CD4-positive, alpha-beta T cell (primary cell): ENCODE measurements around the gene LEKR1. TPM values are rescaled to one million over a fixed set of nuclear protein-coding genes. Genes with fewer than 3 reads are reported as not detected.

Experiments used
- ATAC-seq: fragments of 200-7000 bp; cut with Tn5 transposase; one replicate; pipeline ENCODE4 v1.10.0; 2022; ENCODE audit warnings: mild to moderate bottlenecking; ENCODE audit not compliant: poor library complexity
- CTCF ChIA-PET: fragments of 350-600 bp; sonication (Branson Sonifier 250); formaldehyde crosslinking; loops from one replicate; lab custom pipeline; 2021; ENCODE audit warnings: antibody characterized with exemption, inconsistent platforms; lab: Charles Lee
- POLR2A ChIA-PET: fragments of 350-600 bp; sonication (Branson Sonifier 250); formaldehyde crosslinking; loops from one replicate; lab custom pipeline; 2021; ENCODE audit warnings: antibody characterized with exemption, inconsistent platforms; lab: Charles Lee
- DNase-seq, 14 experiments: peaks; one replicate each; pipeline ENCODE4 v3.0.0-alpha.2; 2013 to 2020; ENCODE audit warnings: mixed read lengths in 2 of 14
- H3K27ac ChIP-seq, 2 donors: one replicate each; pipeline versions ENCODE4 v1.5.1 to v1.7.0; 2013; ENCODE audit warnings: low read length in 2 of 2, low read depth in 1 of 2, mild to moderate bottlenecking in 1 of 2
- H3K27me3 ChIP-seq, 2 experiments: 1 replicate in 1 of 2; 2 replicates in 1 of 2; pipeline versions ENCODE4 v1.6.1 to v1.7.0; 2013; ENCODE audit warnings: low read length in 2 of 2, control low read depth in 1 of 2, mild to moderate bottlenecking in 1 of 2, moderate library complexity in 1 of 2; ENCODE audit not compliant: insufficient read depth in 2 of 2, control insufficient read depth in 1 of 2
- H3K36me3 ChIP-seq: one replicate; pipeline ENCODE4 v1.6.1; 2013; ENCODE audit warnings: low read length, control low read depth; ENCODE audit not compliant: insufficient read depth
- H3K4me1 ChIP-seq: one replicate; pipeline ENCODE4 v1.6.1; 2013; ENCODE audit warnings: low read length, control low read depth; ENCODE audit not compliant: insufficient read depth
- H3K4me3 ChIP-seq: one replicate; pipeline ENCODE4 v1.5.1; 2013; ENCODE audit warnings: mild to moderate bottlenecking, low read length, moderate library complexity
- H3K9me3 ChIP-seq, 2 experiments: 1 replicate in 1 of 2; 2 replicates in 1 of 2; pipeline versions ENCODE4 v1.6.1 to v1.7.0; 2013; ENCODE audit warnings: low read length in 2 of 2, mild to moderate bottlenecking in 2 of 2, control low read depth in 1 of 2, moderate library complexity in 1 of 2; ENCODE audit not compliant: control insufficient read depth in 1 of 2, insufficient read depth in 1 of 2
- H3K27ac Mint-ChIP-seq: one replicate; pipeline ENCODE4 v1.8.0; 2020; ENCODE audit warnings: mixed read lengths
- H3K27me3 Mint-ChIP-seq: one replicate; pipeline ENCODE4 v1.8.0; 2021; ENCODE audit warnings: mixed read lengths
- H3K36me3 Mint-ChIP-seq: one replicate; pipeline ENCODE4 v1.8.0; 2021; ENCODE audit warnings: low read depth, mixed read lengths
- H3K4me1 Mint-ChIP-seq: one replicate; pipeline ENCODE4 v1.8.0; 2021; ENCODE audit warnings: low read depth, mixed read lengths
- H3K4me3 Mint-ChIP-seq: one replicate; pipeline ENCODE4 v1.8.0; 2020; ENCODE audit warnings: mild to moderate bottlenecking, mixed read lengths
- H3K9me3 Mint-ChIP-seq: one replicate; pipeline ENCODE4 v1.8.0; 2020; ENCODE audit warnings: mixed read lengths
- intact Hi-C, 2 experiments: fragments of 100-400 bp; cut with DNase I in 1 of 2; cut with micrococcal nuclease in 1 of 2; formaldehyde crosslinking; loops; one replicate each; pipeline versions ENCODE4 v1.15.1 to v1.9.0; 2023 to 2025; cut with DNase I, micrococcal nuclease
- total RNA-seq, 174 experiments: library from RNA in 2 of 174; stranded (reverse) in 2 of 174; gene quantifications; one replicate each; pipeline ENCODE4 v1.2.3 and lab custom pipeline; 2021 to 2026
- TF ChIP-seq, protein P1 (sequence below): fragments of 200-600 bp; IDR thresholded peaks from one replicate; pipeline ENCODE4 v1.8.0; 2022; ENCODE audit warnings: antibody characterized with exemption, mild to moderate bottlenecking

The LEKR1 gene
- total RNA-seq, 2 experiments from 2014 or later = 0.77 to 1.0 TPM

- H3K27ac ChIP-seq = no peak overlapping the region
- ChIA-PET CTCF (no interaction called here), POLR2A (no interaction called here)
- DNase-seq (no peak), ATAC-seq (no peak)
- no peaks in the 10 kb centered on the region for H3K4me1 Mint-ChIP-seq
- H3K27ac Mint-ChIP-seq = no peak overlapping the region
- no peaks in the 10 kb centered on the region for H3K36me3 Mint-ChIP-seq
- H3K9me3 Mint-ChIP-seq = peaks cover 6% of the 10 kb centered on the region
- H3K4me3 Mint-ChIP-seq = no peak overlapping the region
- H3K36me3 ChIP-seq = no peaks in the 10 kb centered on the region
- no peaks in the 10 kb centered on the region for H3K4me1 ChIP-seq
- intact Hi-C loops = no loop called here
- TF ChIP-seq, protein P1, sequence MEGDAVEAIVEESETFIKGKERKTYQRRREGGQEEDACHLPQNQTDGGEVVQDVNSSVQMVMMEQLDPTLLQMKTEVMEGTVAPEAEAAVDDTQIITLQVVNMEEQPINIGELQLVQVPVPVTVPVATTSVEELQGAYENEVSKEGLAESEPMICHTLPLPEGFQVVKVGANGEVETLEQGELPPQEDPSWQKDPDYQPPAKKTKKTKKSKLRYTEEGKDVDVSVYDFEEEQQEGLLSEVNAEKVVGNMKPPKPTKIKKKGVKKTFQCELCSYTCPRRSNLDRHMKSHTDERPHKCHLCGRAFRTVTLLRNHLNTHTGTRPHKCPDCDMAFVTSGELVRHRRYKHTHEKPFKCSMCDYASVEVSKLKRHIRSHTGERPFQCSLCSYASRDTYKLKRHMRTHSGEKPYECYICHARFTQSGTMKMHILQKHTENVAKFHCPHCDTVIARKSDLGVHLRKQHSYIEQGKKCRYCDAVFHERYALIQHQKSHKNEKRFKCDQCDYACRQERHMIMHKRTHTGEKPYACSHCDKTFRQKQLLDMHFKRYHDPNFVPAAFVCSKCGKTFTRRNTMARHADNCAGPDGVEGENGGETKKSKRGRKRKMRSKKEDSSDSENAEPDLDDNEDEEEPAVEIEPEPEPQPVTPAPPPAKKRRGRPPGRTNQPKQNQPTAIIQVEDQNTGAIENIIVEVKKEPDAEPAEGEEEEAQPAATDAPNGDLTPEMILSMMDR = no peak
- no peaks in the 10 kb centered on the region for H3K27me3 Mint-ChIP-seq
- no peaks in the 10 kb centered on the region for H3K27me3 ChIP-seq
- no peak overlapping the region for H3K4me3 ChIP-seq
- H3K9me3 ChIP-seq = no peaks in the 10 kb centered on the region
These were observed 89.2 kb downstream of the LEKR1 start for GRCh38 chr3:156915372-156915771.

- H3K27ac ChIP-seq = no peak overlapping the region
- DNase-seq = no peak
- ChIA-PET POLR2A (no interaction called here), CTCF (interaction anchor here (1.5 kb wide), 1 partner anchor 218 kb away, joined by 4 read pairs; no protein-coding TSS in a partner anchor)
- intact Hi-C loops = no loop called here
- TF ChIP-seq, protein P1 = no peak
- H3K4me3 ChIP-seq = no peak overlapping the region
- Mint-ChIP-seq H3K27ac (no peak overlapping the region), H3K27me3 (no peaks in the 10 kb centered on the region), H3K36me3 (no peaks in the 10 kb centered on the region), H3K4me1 (no peaks in the 10 kb centered on the region), H3K9me3 (peaks cover 6% of the 10 kb centered on the region), H3K4me3 (no peak overlapping the region)
- H3K4me1 ChIP-seq = no peaks in the 10 kb centered on the region
- H3K27me3 ChIP-seq = no peaks in the 10 kb centered on the region
- H3K9me3 ChIP-seq = no peaks in the 10 kb centered on the region
- no peak for ATAC-seq
- no peaks in the 10 kb centered on the region for H3K36me3 ChIP-seq
These were observed 92.6 kb downstream of the LEKR1 start for GRCh38 chr3:156918746-156919145.

DNA sequence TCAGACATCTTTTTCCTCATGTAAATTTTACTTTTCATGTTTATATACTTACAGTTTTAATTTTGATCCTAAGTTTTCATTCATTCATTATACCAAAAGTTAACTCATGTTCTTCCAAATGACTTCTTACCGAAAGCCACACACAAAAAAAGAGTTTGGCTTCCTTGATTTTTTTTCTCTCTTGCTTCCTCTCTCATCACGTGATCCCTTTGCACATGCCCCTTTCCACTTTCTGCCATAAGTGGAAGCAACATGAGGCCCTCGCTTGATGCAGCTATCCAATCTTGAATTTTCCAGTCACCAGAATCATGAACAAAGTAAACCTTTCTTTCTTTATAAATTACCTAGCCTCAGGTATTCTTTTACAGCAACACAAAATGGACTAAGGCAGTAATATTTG lies 93.7 kb downstream of the LEKR1 start:
- no peaks in the 10 kb centered on the region for H3K27me3 ChIP-seq
- intact Hi-C loops = no loop called here
- H3K4me3 Mint-ChIP-seq = no peak overlapping the region
- H3K4me3 ChIP-seq = no peak overlapping the region
- ATAC-seq = no peak
- H3K36me3 ChIP-seq = no peaks in the 10 kb centered on the region
- H3K27ac ChIP-seq = no peak overlapping the region
- ChIA-PET CTCF (interaction anchor here (1.5 kb wide), 1 partner anchor 217 kb away, joined by 4 read pairs; no protein-coding TSS in a partner anchor), POLR2A (no interaction called here)
- H3K27me3 Mint-ChIP-seq = no peaks in the 10 kb centered on the region
- peaks cover 3% of the 10 kb centered on the region for H3K9me3 Mint-ChIP-seq
- no peak for DNase-seq
- H3K27ac Mint-ChIP-seq = no peak overlapping the region
- H3K9me3 ChIP-seq = no peaks in the 10 kb centered on the region
- H3K36me3 Mint-ChIP-seq = no peaks in the 10 kb centered on the region
- no peaks in the 10 kb centered on the region for H3K4me1 ChIP-seq
- no peaks in the 10 kb centered on the region for H3K4me1 Mint-ChIP-seq
- TF ChIP-seq, protein P1 = no peak
